Heart right ventricle (tissue), 16 donors: Measurements from ENCODE around the gene TLN1. TPM values are rescaled to one million over a fixed set of nuclear protein-coding genes. Genes with fewer than 3 reads are reported as not detected.

Source experiments
- ATAC-seq, 8 donors: fragments of 200-7000 bp; cut with Tn5 transposase; one replicate each; pipeline ENCODE4 v1.9.1; 2020; ENCODE audit warnings: mild to moderate bottlenecking in 8 of 8, moderate library complexity in 8 of 8, moderate number of reproducible peaks in 1 of 8
- DNase-seq, 2 donors: peaks; one replicate each; pipeline ENCODE4 v3.0.0-alpha.2; 2020
- H3K27ac ChIP-seq, 10 donors: fragments of 200-600 bp; sonication (generic) in 2 of 10; one replicate each; pipeline versions ENCODE4 v1.5.0 to v1.8.0; 2020 to 2022; ENCODE audit warnings: mild to moderate bottlenecking in 3 of 10
- H3K27me3 ChIP-seq, 7 donors: fragments of 200-600 bp; one replicate each; pipeline ENCODE4 v1.8.0; 2021 to 2022; ENCODE audit warnings: mild to moderate bottlenecking in 2 of 7
- H3K36me3 ChIP-seq, 9 donors: fragments of 200-600 bp; sonication (generic) in 1 of 9; one replicate each; pipeline versions ENCODE4 v1.5.0 to v1.8.0; 2020 to 2022; ENCODE audit warnings: mild to moderate bottlenecking in 2 of 9
- H3K4me1 ChIP-seq, 9 donors: fragments of 200-600 bp; sonication (generic) in 1 of 9; one replicate each; pipeline versions ENCODE4 v1.5.0 to v1.8.0; 2020 to 2022; ENCODE audit warnings: mild to moderate bottlenecking in 4 of 9
- H3K4me3 ChIP-seq, 10 donors: fragments of 200-600 bp; sonication (generic) in 2 of 10; one replicate each; pipeline versions ENCODE4 v1.5.0 to v1.8.0; 2020 to 2022; ENCODE audit warnings: mild to moderate bottlenecking in 7 of 10, moderate library complexity in 2 of 10
- H3K9me3 ChIP-seq, 11 donors: fragments of 200-600 bp in 10 of 11; sonication (generic) in 2 of 11; one replicate each; pipeline versions ENCODE4 v1.5.0 to v1.8.0; 2013 to 2022; ENCODE audit warnings: mild to moderate bottlenecking in 2 of 11, control low read depth in 1 of 11, moderate library complexity in 1 of 11
- CTCF ChIP-seq, 9 donors: fragments of 200-600 bp; sonication (generic) in 2 of 9; IDR thresholded peaks; one replicate each; pipeline versions ENCODE4 v1.5.0 to v1.8.0; 2021 to 2022; ENCODE audit warnings: antibody characterized with exemption in 9 of 9, mild to moderate bottlenecking in 5 of 9, moderate library complexity in 1 of 9
- WGBS, 2 donors: extraction: QIAGEN DNeasy Blood & Tissue Kit; methylation state at CpG; one replicate each; pipeline ENCODE4 v1.1.7; 2013; ENCODE audit warnings: inconsistent platforms in 1 of 2; 5-methylcytosine and 5-hydroxymethylcytosine counted together
- intact Hi-C, 10 donors: fragments of 100-400 bp; cut with DNase I; formaldehyde crosslinking; loops; one replicate each; pipeline versions ENCODE4 v1.11.1 to v1.14.2; 2022
- polyA plus RNA-seq, 2 donors: library from polyadenylated mRNA; stranded (reverse); fragments of 200-250 nt; gene quantifications; one replicate each; pipeline ENCODE4 v1.2.3, GENCODE V29; 2013
- total RNA-seq, 10 donors: library from RNA; stranded (reverse); fragmentation: NEBNext Ultra II Directional in 3 of 10; extraction: Animal tissue kit (Norgen Biotek cat#: 25700) in 3 of 10; gene quantifications; one replicate each; pipeline versions ENCODE4 v1.2.1 to v1.2.4, GENCODE V29; 2021 to 2023
- donor health status: Arrhythmogenic right ventricular cardiomyopathy.
- donor health status: ischemic (EF 13 %, LVEDD 7.1; RV severe dilation, severe dysfunction).
- donor health status: healthy with polysubstance abuse.
- donor health status: DM: no; HTN: yes; CAD: no.
- donor health status: DM: no; HTN: no; CAD: no.
- donor health status: ischemic (EF 25% LVEDD 6.9; RV normal size, moderate dysfunction).
- donor health status: ischemic (EF 25% LVEDD 5.7; RV mildly dilated, moderate dysfunction).
- donor health status: healthy.
- donor health status: DM: yes; HTN: yes; CAD: no.
- donor health status: Ischemic cardiomyopathy.
- donor health status: ischemic (EF 35%, LVEDD 5.7; RV mildly dilated, moderate dysfunction).
- donor health status: nonischemic (EF 11% LVEDD 7.7; RV severe dilation, severe dysfunction).
- donor health status: DM: yes; HTN: yes; CAD: no.
- donor health status: PGD.
- donor health status: ischemic (EF 29% LVEDD 5.4; RV normal size, mild dysfunction).
- donor health status: nonischemic (EF 23%, LVEDD 6.1; RV moderate dilation, normal function).

TLN1 gene
- total and polyA plus RNA-seq, 12 donors: 99.6 to 323 (median 238) TPM

- Histone ChIP-seq H3K27ac (peak overlapping the region; percentile 9 to 73 (median 44)), H3K36me3 (no peaks in the 10 kb centered on the region), H3K9me3 (no peaks in the 10 kb centered on the region), H3K27me3 (no peaks in the 10 kb centered on the region), H3K4me3 (no peak overlapping the region), H3K4me1 (peaks cover 7 to 38% (median 30%) of the 10 kb centered on the region in 9 donors)
- peak; percentile 26 to 29 for DNase-seq
- TF ChIP-seq CTCF (IDR thresholded peaks at IDR 0.05): no peak
- intact Hi-C loops: no loop called here
- ATAC-seq: peak; percentile 62 to 92 (median 84)
- 6 to 8% methylated on average over 4 of the region's 4 CpGs for WGBS, 2 donors
These were observed 39.1 kb upstream of the TLN1 start for GRCh38 chr9:35771075-35771433.

- no peak overlapping the region for H3K27ac ChIP-seq
- WGBS, 2 donors: 98 to 100% methylated on average over 1 of the region's 1 CpG
- peaks cover 7 to 26% (median 19%) of the 10 kb centered on the region in 9 donors for H3K4me1 ChIP-seq
- ATAC-seq: no peak
- no peaks in the 10 kb centered on the region for H3K9me3 ChIP-seq
- TF ChIP-seq CTCF (IDR thresholded peaks at IDR 0.05): no peak
- H3K36me3 ChIP-seq: no peaks in the 10 kb centered on the region
- no peak for DNase-seq
- no peak overlapping the region for H3K4me3 ChIP-seq
- H3K27me3 ChIP-seq: no peaks in the 10 kb centered on the region
- intact Hi-C loops: no loop called here
These were observed 37.8 kb upstream of the TLN1 start for GRCh38 chr9:35769763-35770162.

GRCh38 chr9:35767458-35767857 is 35.5 kb upstream of the TLN1 start:
- ATAC-seq (no peak), DNase-seq (no peak)
- Histone ChIP-seq H3K9me3 (no peaks in the 10 kb centered on the region), H3K27me3 (no peaks in the 10 kb centered on the region), H3K4me1 (peaks cover 7 to 26% (median 19%) of the 10 kb centered on the region in 9 donors), H3K36me3 (no peaks in the 10 kb centered on the region), H3K27ac (no peak overlapping the region), H3K4me3 (no peak overlapping the region)
- TF ChIP-seq CTCF (IDR thresholded peaks at IDR 0.05): no peak
- 89 to 97% methylated on average over 1 of the region's 1 CpG for WGBS, 2 donors
- intact Hi-C loops: no loop called here

GRCh38 chr9:35766997-35767396 is 35.0 kb upstream of the TLN1 start:
- no peak for TF ChIP-seq CTCF (IDR thresholded peaks at IDR 0.05)
- intact Hi-C loops: no loop called here
- 83 to 94% methylated on average over 2 of the region's 2 CpGs for WGBS, 2 donors

More at GRCh38 chr9:35766997-35767396, 35.0 kb upstream of the TLN1 start:
- Histone ChIP-seq H3K27ac (no peak overlapping the region), H3K27me3 (no peaks in the 10 kb centered on the region), H3K36me3 (no peaks in the 10 kb centered on the region), H3K4me1 (peaks cover 6 to 21% (median 17%) of the 10 kb centered on the region in 9 donors), H3K4me3 (no peak overlapping the region), H3K9me3 (no peaks in the 10 kb centered on the region)
- ATAC-seq: no peak
- no peak for DNase-seq
